ENCODE results near the gene SLIT3. TPM values are rescaled to one million over a fixed set of nuclear protein-coding genes. Genes with fewer than 3 reads are reported as not detected.

The SLIT3 gene
- total RNA-seq, 1 donor from 2014 or later: 16.6 TPM

Small RNAs within 50 kb of the gene (microRNA-seq; reads per million reads assigned to microRNA genes)
- gene MIR218-2: not detected
- 6.2 reads per million, percentile 13 among the genes with 10 or more reads in this experiment for gene MIR585

Data from cardiac septum (tissue), 1 donor.